ENCODE data around the gene SEMA3F. TPM values are rescaled to one million over a fixed set of nuclear protein-coding genes. Genes with fewer than 3 reads are reported as not detected.

SEMA3F gene
- total RNA-seq, 1 donor from 2014 or later, result 48.0 TPM

DNA sequence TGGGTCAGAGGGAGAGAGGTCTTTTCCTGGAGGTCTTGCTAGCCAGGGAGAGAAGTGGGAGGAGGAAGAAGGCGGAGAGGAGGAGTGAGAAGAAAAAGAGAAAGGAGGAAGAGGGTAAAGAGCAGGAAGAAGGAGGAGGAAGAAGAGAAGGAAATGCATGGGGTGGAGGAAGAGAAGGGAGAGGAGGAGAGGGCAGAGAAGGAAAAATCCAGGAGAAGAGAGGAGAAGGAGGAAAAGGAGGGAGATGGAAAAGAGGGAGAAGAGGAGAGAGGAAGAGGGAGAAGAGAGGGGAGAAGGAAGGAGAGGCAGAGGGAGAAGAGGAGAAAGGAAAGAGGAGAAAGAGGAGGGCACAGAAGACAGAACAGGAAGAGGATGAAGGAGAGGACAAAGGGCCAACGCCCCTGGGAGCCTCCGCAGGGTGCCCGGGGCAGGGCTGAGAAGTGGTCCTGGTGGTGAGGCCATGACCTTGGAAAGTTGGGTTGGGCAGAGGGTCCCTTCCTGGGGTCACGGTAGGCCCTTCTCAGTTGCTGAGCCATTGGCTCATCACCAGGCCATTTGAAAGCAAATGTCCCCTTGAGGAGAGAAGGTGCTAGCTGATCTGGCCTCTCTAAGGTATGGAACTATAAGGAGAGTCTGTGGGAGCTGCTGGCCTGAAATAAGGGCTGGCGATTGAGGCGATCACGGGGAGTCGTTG, 1.2 kb upstream of the SEMA3F start:
- Mint-ChIP-seq H3K9me3 (no peaks in the 10 kb centered on the region), H3K27me3 (peaks cover 12% of the 10 kb centered on the region), H3K27ac (peak overlapping the region; percentile 83)

DNA sequence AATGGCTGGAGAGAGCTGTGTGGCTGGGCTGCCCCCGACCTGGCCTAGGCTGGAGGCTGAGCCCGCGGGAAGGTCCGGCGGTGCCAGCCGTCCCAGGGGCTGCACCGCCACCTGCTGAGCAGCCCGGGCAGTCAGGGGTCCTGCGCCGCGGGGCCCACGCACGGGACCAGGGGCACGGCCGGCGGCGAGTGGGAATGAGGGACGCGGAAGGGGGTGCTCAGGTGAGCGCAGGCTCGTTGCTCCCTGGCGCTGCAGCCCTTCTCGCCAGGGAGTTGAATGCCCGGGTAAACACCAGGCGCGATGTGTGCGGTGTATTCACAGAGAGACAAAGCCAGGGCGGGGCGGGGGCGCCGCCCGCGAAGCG, 666 bp upstream of the SEMA3F start:
- H3K27me3 Mint-ChIP-seq, result peaks cover 12% of the 10 kb centered on the region

More for the DNA sequence above, 1.2 kb upstream of the SEMA3F start:
- TF ChIP-seq, protein P1, sequence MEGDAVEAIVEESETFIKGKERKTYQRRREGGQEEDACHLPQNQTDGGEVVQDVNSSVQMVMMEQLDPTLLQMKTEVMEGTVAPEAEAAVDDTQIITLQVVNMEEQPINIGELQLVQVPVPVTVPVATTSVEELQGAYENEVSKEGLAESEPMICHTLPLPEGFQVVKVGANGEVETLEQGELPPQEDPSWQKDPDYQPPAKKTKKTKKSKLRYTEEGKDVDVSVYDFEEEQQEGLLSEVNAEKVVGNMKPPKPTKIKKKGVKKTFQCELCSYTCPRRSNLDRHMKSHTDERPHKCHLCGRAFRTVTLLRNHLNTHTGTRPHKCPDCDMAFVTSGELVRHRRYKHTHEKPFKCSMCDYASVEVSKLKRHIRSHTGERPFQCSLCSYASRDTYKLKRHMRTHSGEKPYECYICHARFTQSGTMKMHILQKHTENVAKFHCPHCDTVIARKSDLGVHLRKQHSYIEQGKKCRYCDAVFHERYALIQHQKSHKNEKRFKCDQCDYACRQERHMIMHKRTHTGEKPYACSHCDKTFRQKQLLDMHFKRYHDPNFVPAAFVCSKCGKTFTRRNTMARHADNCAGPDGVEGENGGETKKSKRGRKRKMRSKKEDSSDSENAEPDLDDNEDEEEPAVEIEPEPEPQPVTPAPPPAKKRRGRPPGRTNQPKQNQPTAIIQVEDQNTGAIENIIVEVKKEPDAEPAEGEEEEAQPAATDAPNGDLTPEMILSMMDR (conservative IDR thresholded peaks at IDR 0.05), result no peak
- peaks cover 51% of the 10 kb centered on the region for H3K4me1 Mint-ChIP-seq (ENCODE audit: unreplicated experiment)
- peak overlapping the region; percentile 91 for H3K4me3 Mint-ChIP-seq
- H3K36me3 Mint-ChIP-seq, result no peaks in the 10 kb centered on the region
- no peak for DNase-seq (ENCODE audit: extremely low spot score, unreplicated experiment)

DNA sequence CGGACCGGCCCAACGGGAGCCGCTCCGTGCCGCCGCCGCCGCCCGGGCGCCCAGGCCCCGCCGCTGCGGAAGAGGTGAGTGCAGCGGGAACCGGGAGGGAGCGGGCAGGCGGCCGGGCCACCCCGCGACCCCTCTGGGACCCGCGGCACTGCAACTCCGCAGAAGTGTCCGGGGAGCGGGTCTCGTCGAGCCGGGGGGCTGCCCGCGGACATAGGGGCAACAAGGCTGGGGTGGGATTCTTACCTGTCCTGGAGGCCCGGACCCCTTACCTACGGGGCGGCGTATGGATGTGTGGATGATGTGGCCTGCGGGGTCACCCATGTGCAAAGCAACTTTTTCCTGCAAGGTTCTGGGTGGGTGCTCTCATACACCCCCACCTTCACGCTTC, 361 bp downstream of the SEMA3F start:
- H3K4me3 Mint-ChIP-seq, result peak overlapping the region; percentile 96
- H3K27ac Mint-ChIP-seq, result peak overlapping the region; percentile 94
- TF ChIP-seq, protein P1 (conservative IDR thresholded peaks at IDR 0.05), result no peak
- DNase-seq (ENCODE audit: extremely low spot score, unreplicated experiment), result no peak
- no peaks in the 10 kb centered on the region for H3K9me3 Mint-ChIP-seq
- peaks cover 7% of the 10 kb centered on the region for H3K36me3 Mint-ChIP-seq
- peaks cover 10% of the 10 kb centered on the region for H3K27me3 Mint-ChIP-seq
- H3K4me1 Mint-ChIP-seq (ENCODE audit: unreplicated experiment), result peaks cover 57% of the 10 kb centered on the region

More for the DNA sequence above, 666 bp upstream of the SEMA3F start:
- H3K4me1 Mint-ChIP-seq (ENCODE audit: unreplicated experiment), result peaks cover 55% of the 10 kb centered on the region
- H3K4me3 Mint-ChIP-seq, result peak overlapping the region; percentile 91
- no peak for DNase-seq (ENCODE audit: extremely low spot score, unreplicated experiment)
- TF ChIP-seq, protein P1 (conservative IDR thresholded peaks at IDR 0.05), result peak; percentile 29
- H3K36me3 Mint-ChIP-seq, result no peaks in the 10 kb centered on the region
- H3K27ac Mint-ChIP-seq, result peak overlapping the region; percentile 83
- H3K9me3 Mint-ChIP-seq, result no peaks in the 10 kb centered on the region

DNA sequence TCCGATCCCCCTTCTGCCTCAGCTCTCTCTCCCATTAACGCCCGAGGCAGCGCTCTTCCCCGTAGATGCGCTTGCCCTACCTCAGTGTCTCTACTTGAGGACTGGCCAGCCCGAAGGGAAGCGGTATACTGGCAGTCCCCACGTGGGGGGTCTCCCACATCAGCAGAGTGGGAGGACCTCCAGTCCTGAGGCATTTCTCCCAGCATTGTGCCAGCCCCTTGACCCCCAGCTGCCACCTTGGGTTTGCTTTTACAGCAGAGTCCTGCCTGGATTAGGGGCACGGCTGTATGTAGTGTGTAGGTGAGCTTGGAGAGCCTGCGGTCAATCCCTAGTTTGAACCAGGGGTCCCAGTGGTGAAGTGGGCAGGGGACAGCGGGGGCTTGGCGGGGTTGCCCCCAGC, 767 bp downstream of the SEMA3F start:
- Mint-ChIP-seq H3K4me3 (peak overlapping the region; percentile 96), H3K27me3 (peaks cover 9% of the 10 kb centered on the region), H3K9me3 (no peaks in the 10 kb centered on the region), H3K4me1 (ENCODE audit: unreplicated experiment) (peaks cover 54% of the 10 kb centered on the region), H3K27ac (peak overlapping the region; percentile 94), H3K36me3 (peaks cover 7% of the 10 kb centered on the region)
- TF ChIP-seq, protein P1 (conservative IDR thresholded peaks at IDR 0.05), result no peak
- DNase-seq (ENCODE audit: extremely low spot score, unreplicated experiment), result no peak

DNA sequence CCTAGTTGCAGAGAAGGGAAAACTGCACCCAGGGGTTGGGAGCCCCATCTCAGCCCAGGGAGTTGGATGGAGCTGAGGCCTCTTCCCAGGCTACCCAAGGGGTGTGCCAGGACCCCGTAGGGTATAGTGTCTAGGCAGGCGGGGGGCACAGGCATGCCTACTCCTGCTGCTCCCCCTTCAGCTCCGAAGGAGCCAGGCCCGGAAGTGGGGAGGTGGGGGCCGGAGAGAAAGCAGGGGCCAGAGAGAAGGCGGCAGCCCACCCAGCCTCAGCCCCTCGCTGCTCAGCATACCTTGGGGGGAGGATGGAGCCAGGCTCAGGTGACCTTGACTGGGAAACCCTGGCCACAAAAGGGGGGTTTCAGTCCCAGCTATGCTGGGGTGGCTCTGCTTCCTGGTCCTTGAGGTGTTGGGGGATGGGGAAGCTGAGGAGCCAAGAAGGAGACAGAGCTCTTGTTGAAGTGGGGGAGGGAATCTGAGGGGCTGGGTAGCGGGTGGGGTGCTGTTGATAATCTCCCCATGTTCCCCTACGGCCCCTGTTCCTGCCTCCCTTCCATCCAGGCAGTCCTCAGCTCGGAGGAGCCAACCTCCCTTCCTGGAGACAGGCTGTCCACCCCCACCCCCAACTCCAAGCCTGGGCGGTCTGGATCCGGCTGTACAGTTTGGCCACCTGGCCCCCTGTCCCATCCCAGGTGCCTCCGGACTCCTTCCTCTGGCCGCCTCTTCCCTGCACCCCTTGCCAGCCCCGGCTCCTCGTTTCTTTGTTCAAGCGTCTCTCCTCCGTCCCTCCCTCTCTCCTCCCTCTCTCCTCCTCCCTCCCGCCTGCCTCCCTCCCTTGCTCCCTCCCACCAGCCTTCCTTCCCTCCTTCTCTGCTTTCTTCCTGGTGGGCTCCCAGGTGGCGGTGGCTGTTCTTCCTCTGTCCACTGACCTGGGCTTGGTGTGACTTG, 1.7 kb downstream of the SEMA3F start:
- Mint-ChIP-seq H3K4me1 (ENCODE audit: unreplicated experiment) (peaks cover 52% of the 10 kb centered on the region), H3K9me3 (no peaks in the 10 kb centered on the region), H3K4me3 (peak overlapping the region; percentile 96), H3K36me3 (peaks cover 7% of the 10 kb centered on the region), H3K27me3 (peaks cover 9% of the 10 kb centered on the region), H3K27ac (peak overlapping the region; percentile 94)
- TF ChIP-seq, protein P1 (conservative IDR thresholded peaks at IDR 0.05), result no peak
- DNase-seq (ENCODE audit: extremely low spot score, unreplicated experiment), result no peak

All from type B pancreatic cell (in vitro differentiated cells).